ENCODE results near the gene ARAF.
"Not testable (repeated sequence)": the region's sequence is repeated elsewhere in the genome, so short reads cannot be mapped to it uniquely, and the experiment has no call there.

The ARAF gene

GRCh38 chrX:47590984-47591383 lies 30.0 kb downstream of the ARAF start:
- H3K18ac ChIP-seq (ENCODE audit: low read length): no peak overlapping the region
- no peak overlapping the region for H3K4ac ChIP-seq (ENCODE audit: low read depth, low read length)
- no peaks in the 10 kb centered on the region for H3K4me1 ChIP-seq (ENCODE audit: control insufficient read depth, low read depth, low read length)
- no peak overlapping the region for H2AK5ac ChIP-seq (ENCODE audit: low read length)
- no peak overlapping the region for H3K56ac ChIP-seq (ENCODE audit: low read length)
- no peak overlapping the region for H3K4me2 ChIP-seq (ENCODE audit: low read length)
- no peak overlapping the region for H3K4me3 ChIP-seq (ENCODE audit: low read length)
- no peak overlapping the region for H2BK5ac ChIP-seq (ENCODE audit: low read length)
- H3K23ac ChIP-seq (ENCODE audit: low read length): no peak overlapping the region
- H3K79me2 ChIP-seq (ENCODE audit: control insufficient read depth, insufficient read depth, low read length): no peaks in the 10 kb centered on the region
- H3K79me1 ChIP-seq (ENCODE audit: low read length): no peaks in the 10 kb centered on the region
- H2BK120ac ChIP-seq (ENCODE audit: low read depth, low read length): no peak overlapping the region
- no peak overlapping the region for H2BK15ac ChIP-seq (replicated peaks; ENCODE audit: low read depth)
- H3K9ac ChIP-seq (ENCODE audit: low read length): no peak overlapping the region
- no peaks in the 10 kb centered on the region for H3K36me3 ChIP-seq (ENCODE audit: control insufficient read depth, insufficient read depth, low read length)
- H4K5ac ChIP-seq (ENCODE audit: low read length): no peak overlapping the region
- no CpG with 5 or more reads among the region's 5 CpGs for WGBS (ENCODE audit: extremely low coverage, insufficient coverage, low lambda C conversion rate)
- no peak for DNase-seq
- H3K27me3 ChIP-seq (ENCODE audit: insufficient read depth, low read length, poor library complexity): no peaks in the 10 kb centered on the region
- no peak overlapping the region for H3K27ac ChIP-seq (ENCODE audit: low read depth, low read length)
- H4K8ac ChIP-seq (ENCODE audit: low read depth, low read length): no peak overlapping the region

GRCh38 chrX:47593522-47593921 lies 32.5 kb downstream of the ARAF start:
- Histone ChIP-seq H2BK120ac (ENCODE audit: low read depth, low read length) (no peak overlapping the region), H2BK15ac (replicated peaks; ENCODE audit: low read depth) (no peak overlapping the region), H3K23ac (ENCODE audit: low read length) (no peak overlapping the region), H4K5ac (ENCODE audit: low read length) (no peak overlapping the region), H3K18ac (ENCODE audit: low read length) (no peak overlapping the region), H3K36me3 (ENCODE audit: control insufficient read depth, insufficient read depth, low read length) (no peaks in the 10 kb centered on the region), H3K4ac (ENCODE audit: low read depth, low read length) (no peak overlapping the region), H3K4me1 (ENCODE audit: control insufficient read depth, low read depth, low read length) (no peaks in the 10 kb centered on the region), H3K79me1 (ENCODE audit: low read length) (no peaks in the 10 kb centered on the region), H3K4me3 (ENCODE audit: low read length) (no peak overlapping the region), H4K8ac (ENCODE audit: low read depth, low read length) (no peak overlapping the region), H3K56ac (ENCODE audit: low read length) (no peak overlapping the region), H2BK5ac (ENCODE audit: low read length) (no peak overlapping the region), H3K27ac (ENCODE audit: low read depth, low read length) (no peak overlapping the region), H3K9ac (ENCODE audit: low read length) (no peak overlapping the region), H3K79me2 (ENCODE audit: control insufficient read depth, insufficient read depth, low read length) (no peaks in the 10 kb centered on the region), H3K27me3 (ENCODE audit: insufficient read depth, low read length, poor library complexity) (no peaks in the 10 kb centered on the region), H2AK5ac (ENCODE audit: low read length) (no peak overlapping the region), H3K4me2 (ENCODE audit: low read length) (no peak overlapping the region)
- no CpG with 5 or more reads among the region's 4 CpGs for WGBS (ENCODE audit: extremely low coverage, insufficient coverage, low lambda C conversion rate)
- DNase-seq: no peak

GRCh38 chrX:47595716-47596251 lies 34.8 kb downstream of the ARAF start:
- no peak overlapping the region for H3K4ac ChIP-seq (ENCODE audit: low read depth, low read length)
- H2BK5ac ChIP-seq (ENCODE audit: low read length): no peak overlapping the region
- H3K27me3 ChIP-seq (ENCODE audit: insufficient read depth, low read length, poor library complexity): no peaks in the 10 kb centered on the region
- no peak overlapping the region for H3K4me3 ChIP-seq (ENCODE audit: low read length)
- H3K9ac ChIP-seq (ENCODE audit: low read length): no peak overlapping the region
- H3K27ac ChIP-seq (ENCODE audit: low read depth, low read length): no peak overlapping the region
- no peaks in the 10 kb centered on the region for H3K4me1 ChIP-seq (ENCODE audit: control insufficient read depth, low read depth, low read length)
- no peak overlapping the region for H2AK5ac ChIP-seq (ENCODE audit: low read length)
- no peak overlapping the region for H3K56ac ChIP-seq (ENCODE audit: low read length)
- H4K5ac ChIP-seq (ENCODE audit: low read length): no peak overlapping the region
- WGBS (ENCODE audit: extremely low coverage, insufficient coverage, low lambda C conversion rate): no CpG with 5 or more reads among the region's 1 CpG
- H3K79me1 ChIP-seq (ENCODE audit: low read length): no peaks in the 10 kb centered on the region
- DNase-seq: no peak
- H3K4me2 ChIP-seq (ENCODE audit: low read length): no peak overlapping the region
- H2BK120ac ChIP-seq (ENCODE audit: low read depth, low read length): no peak overlapping the region
- H2BK15ac ChIP-seq (replicated peaks; ENCODE audit: low read depth): no peak overlapping the region
- H3K18ac ChIP-seq (ENCODE audit: low read length): no peak overlapping the region
- H3K79me2 ChIP-seq (ENCODE audit: control insufficient read depth, insufficient read depth, low read length): no peaks in the 10 kb centered on the region
- H3K23ac ChIP-seq (ENCODE audit: low read length): no peak overlapping the region
- no peaks in the 10 kb centered on the region for H3K36me3 ChIP-seq (ENCODE audit: control insufficient read depth, insufficient read depth, low read length)
- no peak overlapping the region for H4K8ac ChIP-seq (ENCODE audit: low read depth, low read length)

- no CpG with 5 or more reads among the region's 2 CpGs for WGBS (ENCODE audit: extremely low coverage, insufficient coverage, low lambda C conversion rate)
- H3K27ac ChIP-seq (ENCODE audit: low read depth, low read length): no peak overlapping the region
- H3K18ac ChIP-seq (ENCODE audit: low read length): no peak overlapping the region
- no peaks in the 10 kb centered on the region for H3K79me1 ChIP-seq (ENCODE audit: low read length)
- H2AK5ac ChIP-seq (ENCODE audit: low read length): no peak overlapping the region
- H3K4me1 ChIP-seq (ENCODE audit: control insufficient read depth, low read depth, low read length): no peaks in the 10 kb centered on the region
- no peaks in the 10 kb centered on the region for H3K36me3 ChIP-seq (ENCODE audit: control insufficient read depth, insufficient read depth, low read length)
- no peak overlapping the region for H4K8ac ChIP-seq (ENCODE audit: low read depth, low read length)
- H3K79me2 ChIP-seq (ENCODE audit: control insufficient read depth, insufficient read depth, low read length): no peaks in the 10 kb centered on the region
- no peak overlapping the region for H3K4ac ChIP-seq (ENCODE audit: low read depth, low read length)
- no peak overlapping the region for H2BK15ac ChIP-seq (replicated peaks; ENCODE audit: low read depth)
- no peak overlapping the region for H2BK5ac ChIP-seq (ENCODE audit: low read length)
- H3K56ac ChIP-seq (ENCODE audit: low read length): no peak overlapping the region
- no peak overlapping the region for H3K23ac ChIP-seq (ENCODE audit: low read length)
- no peak overlapping the region for H3K9ac ChIP-seq (ENCODE audit: low read length)
- no peak overlapping the region for H4K5ac ChIP-seq (ENCODE audit: low read length)
- H3K4me2 ChIP-seq (ENCODE audit: low read length): no peak overlapping the region
- no peaks in the 10 kb centered on the region for H3K27me3 ChIP-seq (ENCODE audit: insufficient read depth, low read length, poor library complexity)
- H2BK120ac ChIP-seq (ENCODE audit: low read depth, low read length): no peak overlapping the region
- no peak overlapping the region for H3K4me3 ChIP-seq (ENCODE audit: low read length)
- DNase-seq: no peak
Measured at GRCh38 chrX:47596256-47596655, 35.3 kb downstream of the ARAF start.

GRCh38 chrX:47597222-47597621 lies 36.2 kb downstream of the ARAF start:
- Histone ChIP-seq H3K27ac (ENCODE audit: low read depth, low read length) (no peak overlapping the region), H4K5ac (ENCODE audit: low read length) (no peak overlapping the region), H3K23ac (ENCODE audit: low read length) (no peak overlapping the region), H3K56ac (ENCODE audit: low read length) (no peak overlapping the region), H3K36me3 (ENCODE audit: control insufficient read depth, insufficient read depth, low read length) (no peaks in the 10 kb centered on the region), H3K4me2 (ENCODE audit: low read length) (no peak overlapping the region), H2BK5ac (ENCODE audit: low read length) (no peak overlapping the region), H3K4ac (ENCODE audit: low read depth, low read length) (no peak overlapping the region), H3K79me1 (ENCODE audit: low read length) (no peaks in the 10 kb centered on the region), H2BK15ac (replicated peaks; ENCODE audit: low read depth) (no peak overlapping the region), H3K4me1 (ENCODE audit: control insufficient read depth, low read depth, low read length) (no peaks in the 10 kb centered on the region), H3K79me2 (ENCODE audit: control insufficient read depth, insufficient read depth, low read length) (no peaks in the 10 kb centered on the region), H4K8ac (ENCODE audit: low read depth, low read length) (no peak overlapping the region), H3K18ac (ENCODE audit: low read length) (no peak overlapping the region), H3K27me3 (ENCODE audit: insufficient read depth, low read length, poor library complexity) (no peaks in the 10 kb centered on the region), H3K9ac (ENCODE audit: low read length) (no peak overlapping the region), H2AK5ac (ENCODE audit: low read length) (no peak overlapping the region), H3K4me3 (ENCODE audit: low read length) (no peak overlapping the region), H2BK120ac (ENCODE audit: low read depth, low read length) (no peak overlapping the region)
- DNase-seq: no peak
- WGBS (ENCODE audit: extremely low coverage, insufficient coverage, low lambda C conversion rate): no CpG with 5 or more reads among the region's 3 CpGs

- WGBS (ENCODE audit: extremely low coverage, insufficient coverage, low lambda C conversion rate): no CpG with 5 or more reads among the region's 4 CpGs
- not testable (repeated sequence) for H3K4me3 ChIP-seq (ENCODE audit: low read length)
Measured at GRCh38 chrX:47603125-47603524, 42.1 kb downstream of the ARAF start.

More at GRCh38 chrX:47603125-47603524, 42.1 kb downstream of the ARAF start:
- not testable (repeated sequence) for H3K4me2 ChIP-seq (ENCODE audit: low read length); H3K27me3 ChIP-seq (ENCODE audit: insufficient read depth, low read length, poor library complexity); H3K23ac ChIP-seq (ENCODE audit: low read length); H3K18ac ChIP-seq (ENCODE audit: low read length); H3K4me1 ChIP-seq (ENCODE audit: control insufficient read depth, low read depth, low read length); H4K5ac ChIP-seq (ENCODE audit: low read length); H3K36me3 ChIP-seq (ENCODE audit: control insufficient read depth, insufficient read depth, low read length); H2AK5ac ChIP-seq (ENCODE audit: low read length); H3K27ac ChIP-seq (ENCODE audit: low read depth, low read length); H2BK5ac ChIP-seq (ENCODE audit: low read length); H3K56ac ChIP-seq (ENCODE audit: low read length); H3K9ac ChIP-seq (ENCODE audit: low read length); H2BK120ac ChIP-seq (ENCODE audit: low read depth, low read length); H4K8ac ChIP-seq (ENCODE audit: low read depth, low read length); H3K79me2 ChIP-seq (ENCODE audit: control insufficient read depth, insufficient read depth, low read length); H2BK15ac ChIP-seq (replicated peaks; ENCODE audit: low read depth); H3K4ac ChIP-seq (ENCODE audit: low read depth, low read length); H3K79me1 ChIP-seq (ENCODE audit: low read length); DNase-seq
